Astrocyte (in vitro differentiated cells and primary cell): ENCODE results near the gene INAFM1. TPM values are rescaled to one million over a fixed set of nuclear protein-coding genes. Genes with fewer than 3 reads are reported as not detected.

ENCODE experiments used
- DNase-seq: peaks from one replicate; pipeline ENCODE4 v3.0.0-alpha.2; 2010; ENCODE audit warnings: low read depth
- FAIRE-seq: peaks from 2 replicates; lab custom pipeline; 2011; peaks lifted over from hg19 to GRCh38; lab: Jason Lieb, UNC
- H2AFZ ChIP-seq: 2 replicates; pipeline ENCODE4 v1.6.0; 2012; ENCODE audit warnings: low read depth, low read length, inconsistent platforms
- H3K27ac ChIP-seq: 2 replicates; pipeline ENCODE4 v1.5.1; 2011; ENCODE audit warnings: low read depth, low read length, inconsistent platforms
- H3K27me3 ChIP-seq: 2 replicates; pipeline ENCODE4 v1.6.0; 2011; ENCODE audit warnings: low read length, inconsistent platforms; ENCODE audit not compliant: insufficient read depth
- H3K36me3 ChIP-seq: 2 replicates; pipeline ENCODE4 v1.5.1; 2011; ENCODE audit warnings: low read length, inconsistent platforms; ENCODE audit not compliant: insufficient read depth
- H3K4me1 ChIP-seq: 2 replicates; pipeline ENCODE4 v1.5.1; 2011; ENCODE audit warnings: low read length, inconsistent platforms; ENCODE audit not compliant: insufficient read depth
- H3K4me2 ChIP-seq: 2 replicates; pipeline ENCODE4 v1.6.0; 2012; ENCODE audit warnings: low read length, inconsistent platforms
- H3K4me3 ChIP-seq: 2 replicates; pipeline ENCODE4 v1.5.1; 2011; ENCODE audit warnings: low read depth, mild to moderate bottlenecking, low read length, inconsistent platforms; ENCODE audit not compliant: insufficient read depth
- H3K79me2 ChIP-seq: 2 replicates; pipeline ENCODE4 v1.6.0; 2012; ENCODE audit warnings: mild to moderate bottlenecking, low read length, inconsistent platforms; ENCODE audit not compliant: insufficient read depth
- H3K9ac ChIP-seq: 2 replicates; pipeline ENCODE4 v1.6.0; 2012; ENCODE audit warnings: mild to moderate bottlenecking, low read length, inconsistent platforms
- H3K9me3 ChIP-seq: 2 replicates; pipeline ENCODE4 v1.5.1; 2012; ENCODE audit warnings: low read depth, mild to moderate bottlenecking, low read length, inconsistent platforms; ENCODE audit not compliant: insufficient read depth
- H4K20me1 ChIP-seq: 2 replicates; pipeline ENCODE4 v1.6.0; 2012; ENCODE audit warnings: low read length, inconsistent platforms; ENCODE audit not compliant: insufficient read depth
- H3K27ac Mint-ChIP-seq: one replicate; pipeline ENCODE4 v1.8.0; 2021; ENCODE audit warnings: mild to moderate bottlenecking, mixed read lengths; ENCODE audit not compliant: unreplicated experiment
- H3K27me3 Mint-ChIP-seq: one replicate; pipeline ENCODE4 v1.8.0; 2021; ENCODE audit warnings: low read depth, mixed read lengths; ENCODE audit not compliant: unreplicated experiment
- H3K36me3 Mint-ChIP-seq: one replicate; pipeline ENCODE4 v1.8.0; 2021; ENCODE audit warnings: low read depth, mixed read lengths; ENCODE audit not compliant: unreplicated experiment
- H3K4me1 Mint-ChIP-seq: one replicate; pipeline ENCODE4 v1.8.0; 2021; ENCODE audit warnings: low read depth, mixed read lengths; ENCODE audit not compliant: unreplicated experiment
- H3K4me3 Mint-ChIP-seq: one replicate; pipeline ENCODE4 v1.8.0; 2021; ENCODE audit warnings: mild to moderate bottlenecking, moderate library complexity, mixed read lengths; ENCODE audit not compliant: unreplicated experiment
- H3K9me3 Mint-ChIP-seq: one replicate; pipeline ENCODE4 v1.8.0; 2021; ENCODE audit warnings: mild to moderate bottlenecking, mixed read lengths; ENCODE audit not compliant: unreplicated experiment
- EZH2 ChIP-seq: IDR thresholded peaks from 2 replicates; pipeline ENCODE4 v1.6.1; 2012; ENCODE audit warnings: mild to moderate bottlenecking, low read length, inconsistent platforms; ENCODE audit not compliant: insufficient read depth
- total RNA-seq: library from RNA; stranded (reverse); gene quantifications from 2 replicates; pipeline ENCODE4 v1.2.1, GENCODE V29; 2021
- TF ChIP-seq, protein P1 (sequence below): IDR thresholded peaks from 2 replicates; pipeline ENCODE4 v1.5.1; 2011; ENCODE audit warnings: low read depth, mild to moderate bottlenecking, inconsistent platforms, low read length, moderate library complexity; ENCODE audit not compliant: insufficient read depth

The INAFM1 gene
- total RNA-seq, 1 donor from 2014 or later, result 23.6 TPM

DNA sequence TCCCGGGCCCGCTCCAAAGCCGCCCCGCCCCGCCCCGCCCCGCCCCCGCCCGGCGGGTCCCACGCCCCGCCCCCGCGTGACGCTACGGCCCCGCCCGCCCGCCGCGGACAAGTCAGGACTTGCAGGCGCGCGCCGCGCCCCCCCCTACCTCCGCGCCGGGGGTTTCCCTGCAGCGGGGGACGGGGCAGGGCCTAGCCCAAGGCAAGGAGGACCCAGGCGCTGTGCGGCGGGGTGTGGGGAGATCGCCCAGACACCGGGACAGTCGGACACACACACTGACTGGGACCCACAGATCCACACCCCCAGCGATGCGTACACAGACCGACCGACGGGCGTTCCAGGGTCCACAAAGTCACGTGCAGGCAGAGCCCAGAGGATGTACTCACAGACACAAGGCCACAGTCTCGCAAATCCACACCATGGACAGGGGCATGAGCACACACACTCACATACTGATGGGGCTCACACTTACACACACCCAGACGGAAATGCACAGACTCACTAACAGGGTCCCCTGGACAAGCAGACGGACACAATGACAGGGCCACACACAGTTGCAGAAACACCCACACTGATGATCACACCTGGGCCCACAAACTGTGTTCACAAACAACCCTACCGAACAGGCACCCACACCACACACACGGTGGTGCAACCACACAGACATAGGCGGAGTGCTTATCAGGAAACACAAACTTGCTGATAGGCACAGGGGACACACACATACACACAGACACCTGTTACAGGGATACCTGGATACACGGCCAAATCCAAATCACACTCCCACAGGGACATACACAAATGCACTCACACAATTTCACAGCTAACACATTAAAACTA is 43.2 kb upstream of the INAFM1 start:
- H3K27me3 ChIP-seq, result no peaks in the 10 kb centered on the region
- H3K9ac ChIP-seq, result peak overlapping the region; percentile 88
- Mint-ChIP-seq H3K27me3 (no peaks in the 10 kb centered on the region), H3K4me1 (peaks cover 14% of the 10 kb centered on the region), H3K9me3 (peaks cover 2% of the 10 kb centered on the region), H3K27ac (peak overlapping the region; percentile 97), H3K36me3 (peaks cover 2% of the 10 kb centered on the region), H3K4me3 (peak overlapping the region; percentile 84)
- TF ChIP-seq, protein P1, sequence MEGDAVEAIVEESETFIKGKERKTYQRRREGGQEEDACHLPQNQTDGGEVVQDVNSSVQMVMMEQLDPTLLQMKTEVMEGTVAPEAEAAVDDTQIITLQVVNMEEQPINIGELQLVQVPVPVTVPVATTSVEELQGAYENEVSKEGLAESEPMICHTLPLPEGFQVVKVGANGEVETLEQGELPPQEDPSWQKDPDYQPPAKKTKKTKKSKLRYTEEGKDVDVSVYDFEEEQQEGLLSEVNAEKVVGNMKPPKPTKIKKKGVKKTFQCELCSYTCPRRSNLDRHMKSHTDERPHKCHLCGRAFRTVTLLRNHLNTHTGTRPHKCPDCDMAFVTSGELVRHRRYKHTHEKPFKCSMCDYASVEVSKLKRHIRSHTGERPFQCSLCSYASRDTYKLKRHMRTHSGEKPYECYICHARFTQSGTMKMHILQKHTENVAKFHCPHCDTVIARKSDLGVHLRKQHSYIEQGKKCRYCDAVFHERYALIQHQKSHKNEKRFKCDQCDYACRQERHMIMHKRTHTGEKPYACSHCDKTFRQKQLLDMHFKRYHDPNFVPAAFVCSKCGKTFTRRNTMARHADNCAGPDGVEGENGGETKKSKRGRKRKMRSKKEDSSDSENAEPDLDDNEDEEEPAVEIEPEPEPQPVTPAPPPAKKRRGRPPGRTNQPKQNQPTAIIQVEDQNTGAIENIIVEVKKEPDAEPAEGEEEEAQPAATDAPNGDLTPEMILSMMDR, result no peak
- TF ChIP-seq EZH2, result no peak
- peak overlapping the region; percentile 94 for H3K27ac ChIP-seq
- H3K4me3 ChIP-seq, result peak overlapping the region; percentile 89
- H3K4me2 ChIP-seq, result peak overlapping the region; percentile 100
- no peaks in the 10 kb centered on the region for H3K9me3 ChIP-seq
- H3K36me3 ChIP-seq, result no peaks in the 10 kb centered on the region
- H3K4me1 ChIP-seq, result peaks cover 46% of the 10 kb centered on the region
- peaks cover 43% of the 10 kb centered on the region for H3K79me2 ChIP-seq
- peaks cover 20% of the 10 kb centered on the region for H4K20me1 ChIP-seq
- no peak for FAIRE-seq
- H2AFZ ChIP-seq, result peak overlapping the region; percentile 80
- DNase-seq, result peak; percentile 81

DNA sequence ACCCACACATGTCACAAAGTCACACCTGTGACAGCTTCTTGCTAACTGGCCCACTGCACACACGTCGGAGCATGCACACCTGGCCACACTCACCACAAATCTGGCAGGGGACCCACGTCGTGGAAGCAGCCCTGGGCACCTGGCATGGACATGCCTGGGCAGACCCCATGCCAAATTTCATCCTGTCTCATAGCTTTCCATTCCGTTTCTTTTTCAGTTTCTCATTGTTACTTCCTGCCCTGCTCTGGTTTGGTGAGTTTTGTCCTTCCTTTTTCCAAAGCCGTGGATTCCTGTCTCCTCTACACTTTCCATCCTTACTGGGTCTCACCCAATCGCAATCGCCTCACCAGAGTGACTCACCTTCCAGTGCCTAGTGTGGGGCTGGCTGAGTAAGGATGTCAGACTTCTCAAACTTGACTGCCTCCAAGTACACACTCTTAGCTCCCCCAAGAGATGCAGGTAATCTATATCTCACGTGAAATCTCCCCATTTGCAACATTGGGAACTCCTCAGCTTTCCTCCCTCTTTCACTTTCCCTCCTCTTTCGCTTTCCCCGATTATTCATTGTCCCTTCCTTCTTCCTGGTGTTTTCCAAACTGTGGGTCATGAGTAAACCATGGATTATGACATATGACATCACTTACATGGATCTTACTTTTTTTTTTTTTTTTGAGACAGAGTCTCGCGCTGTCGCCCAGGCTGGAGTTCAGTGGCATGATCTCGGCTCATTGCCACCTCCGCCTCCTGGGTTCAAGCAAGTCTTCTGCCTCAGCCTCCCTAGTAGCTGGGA is 42.1 kb upstream of the INAFM1 start:
- Histone ChIP-seq H3K9ac (peak overlapping the region; percentile 88), H3K9me3 (no peaks in the 10 kb centered on the region), H3K27me3 (no peaks in the 10 kb centered on the region), H3K36me3 (no peaks in the 10 kb centered on the region), H3K4me2 (peak overlapping the region; percentile 89), H3K4me1 (peaks cover 34% of the 10 kb centered on the region), H4K20me1 (peaks cover 20% of the 10 kb centered on the region), H3K27ac (peak overlapping the region; percentile 94), H2AFZ (peak overlapping the region; percentile 59), H3K4me3 (peak overlapping the region; percentile 55), H3K79me2 (peaks cover 32% of the 10 kb centered on the region)
- FAIRE-seq, result no peak
- Mint-ChIP-seq H3K27ac (peak overlapping the region; percentile 97), H3K27me3 (no peaks in the 10 kb centered on the region), H3K9me3 (peaks cover 2% of the 10 kb centered on the region), H3K4me1 (peaks cover 14% of the 10 kb centered on the region), H3K4me3 (peak overlapping the region; percentile 84), H3K36me3 (no peaks in the 10 kb centered on the region)
- peak; percentile 72 for DNase-seq
- TF ChIP-seq, protein P1, result no peak
- TF ChIP-seq EZH2, result no peak
